A673 (cell line): ENCODE results near the gene INPP4A. TPM values are rescaled to one million over a fixed set of nuclear protein-coding genes. Genes with fewer than 3 reads are reported as not detected.
A peak's percentile ranks its signal among the peaks of the same experiment; 100 is the strongest.

ENCODE experiments used
- BruUV-seq: library from RNA; stranded (reverse); fragments of 400-500 nt; replicated peaks from 2 replicates; lab custom pipeline; 2021; lab: Mats Ljungman, UMichigan
- CTCF ChIA-PET: fragments of 300-600 bp; sonication (Branson Sonifier 250); formaldehyde crosslinking; loops from one replicate; lab custom pipeline; 2022; ENCODE audit warnings: antibody characterized with exemption; lab: Charles Lee
- POLR2A ChIA-PET: fragments of 300-600 bp; sonication (Branson Sonifier 250); formaldehyde crosslinking; loops from one replicate; lab custom pipeline; 2022; ENCODE audit warnings: antibody characterized with exemption; ENCODE audit not compliant: low non-redundant PET; lab: Charles Lee
- DNase-seq: peaks from one replicate; pipeline ENCODE4 v3.0.0-alpha.2; 2015; ENCODE audit warnings: low spot score
- H3K27ac ChIP-seq: fragments of 200-600 bp; sonication (generic); 2 replicates; pipeline ENCODE4 v1.5.1; 2016; ENCODE audit warnings: mixed run types, low read depth, mild to moderate bottlenecking, mixed read lengths, antibody characterized with exemption, low read length; ENCODE audit not compliant: poor library complexity, severe bottlenecking
- H3K27me3 ChIP-seq: fragments of 200-600 bp; sonication (generic); replicated peaks from 2 replicates; pipeline ENCODE4 v1.6.1; 2017; ENCODE audit warnings: mixed run types, low read depth, mild to moderate bottlenecking, mixed read lengths, antibody characterized with exemption, low read length; ENCODE audit not compliant: insufficient read depth, poor library complexity
- H3K36me3 ChIP-seq: fragments of 200-600 bp; sonication (generic); 2 replicates; pipeline ENCODE4 v1.6.1; 2016; ENCODE audit warnings: mixed run types, mild to moderate bottlenecking, mixed read lengths, antibody characterized with exemption, low read length; ENCODE audit not compliant: insufficient read depth, poor library complexity, severe bottlenecking
- H3K4me1 ChIP-seq: fragments of 200-600 bp; sonication (generic); 2 replicates; pipeline ENCODE4 v1.6.1; 2017; ENCODE audit warnings: mixed run types, mild to moderate bottlenecking, mixed read lengths, antibody characterized with exemption, low read length; ENCODE audit not compliant: insufficient read depth, poor library complexity, severe bottlenecking
- H3K4me3 ChIP-seq: fragments of 200-600 bp; sonication (generic); 2 replicates; pipeline ENCODE4 v1.5.1; 2016; ENCODE audit warnings: low read depth, mixed run types, mild to moderate bottlenecking, mixed read lengths, low read length; ENCODE audit not compliant: poor library complexity, severe bottlenecking
- H3K9me3 ChIP-seq: fragments of 200-600 bp; sonication (generic); 2 replicates; pipeline ENCODE4 v1.6.1; 2016; ENCODE audit warnings: mixed run types, low read depth, mild to moderate bottlenecking, mixed read lengths, antibody characterized with exemption, low read length; ENCODE audit not compliant: poor library complexity, severe bottlenecking
- CTCF ChIP-seq: fragments of 300-800, 200-600 bp; sonication (generic); conservative IDR thresholded peaks from 2 replicates; pipeline ENCODE4 v1.5.1; 2017; ENCODE audit warnings: low read depth, mild to moderate bottlenecking, antibody characterized with exemption, low read length, moderate library complexity, mixed read lengths
- EZH2 ChIP-seq: fragments of 200-600 bp; sonication (generic); IDR thresholded peaks from 2 replicates; pipeline ENCODE4 v1.6.1; 2017; ENCODE audit warnings: borderline replicate concordance, low read depth, mild to moderate bottlenecking, mixed read lengths, antibody characterized with exemption, low read length; ENCODE audit not compliant: poor library complexity, severe bottlenecking
- intact Hi-C: fragments of 100-400 bp; cut with micrococcal nuclease; formaldehyde crosslinking; loops from one replicate; pipeline ENCODE4 v1.10.0; 2022; ENCODE audit not compliant: unreplicated experiment
- total RNA-seq: library from RNA; stranded (reverse); gene quantifications from 2 replicates; pipeline ENCODE4 v1.2.3, GENCODE V29; 2021

Gene INPP4A
- total RNA-seq, 1 experiment from 2014 or later, result 33.5 TPM

GRCh38 chr2:98479371-98479770, 34.7 kb downstream of the INPP4A start:
- CTCF ChIA-PET, result no interaction called here
- intact Hi-C loops, result no loop called here
- Histone ChIP-seq H3K27me3 (no peaks in the 10 kb centered on the region), H3K4me1 (peaks cover 65% of the 10 kb centered on the region), H3K9me3 (no peaks in the 10 kb centered on the region), H3K27ac (peak overlapping the region; percentile 50), H3K36me3 (no peaks in the 10 kb centered on the region), H3K4me3 (no peak overlapping the region)
- POLR2A ChIA-PET, result no interaction called here
- BruUV-seq, result no TSS peak
- DNase-seq, result no peak
- TF ChIP-seq CTCF, result no peak
- no peak for TF ChIP-seq EZH2

- no peak for TF ChIP-seq CTCF
- Histone ChIP-seq H3K27me3 (no peaks in the 10 kb centered on the region), H3K27ac (peak overlapping the region; percentile 50), H3K9me3 (no peaks in the 10 kb centered on the region), H3K4me1 (peaks cover 63% of the 10 kb centered on the region), H3K4me3 (no peak overlapping the region), H3K36me3 (no peaks in the 10 kb centered on the region)
- ChIA-PET POLR2A (no interaction called here), CTCF (no interaction called here)
- peak; percentile 82 for DNase-seq
- intact Hi-C loops, result no loop called here
- BruUV-seq, result no TSS peak
These were observed 35.4 kb downstream of the INPP4A start for GRCh38 chr2:98479959-98480524.

- peak; percentile 12 for DNase-seq
- intact Hi-C loops, result no loop called here
- no TSS peak for BruUV-seq
These were observed 35.9 kb downstream of the INPP4A start for GRCh38 chr2:98480598-98480997.

More at GRCh38 chr2:98480598-98480997, 35.9 kb downstream of the INPP4A start:
- CTCF ChIA-PET, result no interaction called here
- no peaks in the 10 kb centered on the region for H3K36me3 ChIP-seq
- POLR2A ChIA-PET, result no interaction called here
- H3K9me3 ChIP-seq, result no peaks in the 10 kb centered on the region
- TF ChIP-seq EZH2, result no peak
- no peak for TF ChIP-seq CTCF
- H3K27ac ChIP-seq, result no peak overlapping the region
- peaks cover 57% of the 10 kb centered on the region for H3K4me1 ChIP-seq
- no peak overlapping the region for H3K4me3 ChIP-seq
- no peaks in the 10 kb centered on the region for H3K27me3 ChIP-seq
